ENCODE results near the gene ANKRD12.

DNA sequence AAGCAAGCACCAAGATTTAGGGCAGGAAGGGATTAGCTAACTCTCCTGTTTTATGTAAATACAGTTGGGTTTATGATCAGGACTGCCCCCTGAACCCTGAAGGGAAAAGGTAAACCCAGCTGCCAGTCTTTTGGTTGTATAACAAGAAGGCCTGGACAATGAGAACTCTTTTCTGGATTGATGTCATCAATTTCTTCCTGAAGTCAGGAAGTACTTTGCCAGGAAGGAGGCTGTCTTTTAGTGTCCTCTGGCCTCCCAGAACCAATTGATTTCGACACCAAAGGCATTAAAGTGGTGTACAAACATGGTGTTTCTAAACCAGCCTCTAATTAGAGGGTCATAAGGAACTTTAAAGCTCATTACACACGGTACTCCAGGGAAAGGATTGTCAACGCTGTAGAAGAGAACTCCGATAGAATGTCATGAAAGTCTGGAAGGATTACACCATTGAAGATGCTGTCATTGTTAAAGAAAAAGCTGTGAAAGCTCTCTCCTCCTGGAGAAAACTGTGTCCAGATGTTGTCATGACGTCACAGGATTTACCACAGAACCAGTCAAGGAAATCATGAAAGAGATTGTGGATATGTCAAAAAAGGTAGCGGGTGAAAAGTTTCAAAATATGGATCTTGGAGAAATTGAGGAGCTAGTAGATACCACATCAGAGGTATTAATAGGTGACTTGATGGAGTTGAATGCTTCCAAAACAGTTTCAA lies 78.8 kb downstream of the ANKRD12 start:
- TF ChIP-seq, protein P1, sequence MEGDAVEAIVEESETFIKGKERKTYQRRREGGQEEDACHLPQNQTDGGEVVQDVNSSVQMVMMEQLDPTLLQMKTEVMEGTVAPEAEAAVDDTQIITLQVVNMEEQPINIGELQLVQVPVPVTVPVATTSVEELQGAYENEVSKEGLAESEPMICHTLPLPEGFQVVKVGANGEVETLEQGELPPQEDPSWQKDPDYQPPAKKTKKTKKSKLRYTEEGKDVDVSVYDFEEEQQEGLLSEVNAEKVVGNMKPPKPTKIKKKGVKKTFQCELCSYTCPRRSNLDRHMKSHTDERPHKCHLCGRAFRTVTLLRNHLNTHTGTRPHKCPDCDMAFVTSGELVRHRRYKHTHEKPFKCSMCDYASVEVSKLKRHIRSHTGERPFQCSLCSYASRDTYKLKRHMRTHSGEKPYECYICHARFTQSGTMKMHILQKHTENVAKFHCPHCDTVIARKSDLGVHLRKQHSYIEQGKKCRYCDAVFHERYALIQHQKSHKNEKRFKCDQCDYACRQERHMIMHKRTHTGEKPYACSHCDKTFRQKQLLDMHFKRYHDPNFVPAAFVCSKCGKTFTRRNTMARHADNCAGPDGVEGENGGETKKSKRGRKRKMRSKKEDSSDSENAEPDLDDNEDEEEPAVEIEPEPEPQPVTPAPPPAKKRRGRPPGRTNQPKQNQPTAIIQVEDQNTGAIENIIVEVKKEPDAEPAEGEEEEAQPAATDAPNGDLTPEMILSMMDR (conservative IDR thresholded peaks at IDR 0.05 in 1 of 2, IDR thresholded peaks at IDR 0.05 in 1 of 2; ENCODE audit: low read depth in 1 of 2, low read length in 2 of 2), result no peak
- TF ChIP-seq EZH2 (IDR thresholded peaks at IDR 0.05; ENCODE audit: low read length, missing control alignments), result no peak
